Pancreas (tissue), 10 donors: Measurements from ENCODE around the gene GOLGA6L10. TPM values are rescaled to one million over a fixed set of nuclear protein-coding genes. Genes with fewer than 3 reads are reported as not detected.

ENCODE experiments used
- ATAC-seq, 4 donors: fragments of 200-7000 bp; cut with Tn5 transposase; one replicate each; pipeline versions ENCODE4 v1.8.0 to v1.9.1; 2020; ENCODE audit warnings: mild to moderate bottlenecking in 4 of 4, moderate library complexity in 4 of 4
- DNase-seq, 6 donors: peaks; one replicate each; pipeline ENCODE4 v3.0.0-alpha.2; 2020
- FAIRE-seq: peaks from 2 replicates; lab custom pipeline; 2012; peaks lifted over from hg19 to GRCh38; lab: Jason Lieb, UNC
- H3K27ac ChIP-seq, 4 donors: fragments of 200-600 bp; sonication (generic); 1 replicate in 3 of 4; 2 replicates in 1 of 4; pipeline versions ENCODE4 v1.5.0 to v1.8.0; 2020
- H3K27me3 ChIP-seq, 4 donors: fragments of 200-600 bp; one replicate each; pipeline ENCODE4 v1.8.0; 2021
- H3K36me3 ChIP-seq, 3 donors: fragments of 200-600 bp; sonication (generic) in 1 of 3; one replicate each; pipeline versions ENCODE4 v1.5.0 to v1.8.0; 2020 to 2021
- H3K4me1 ChIP-seq, 3 donors: fragments of 200-600 bp; one replicate each; pipeline ENCODE4 v1.8.0; 2021
- H3K4me3 ChIP-seq, 4 donors: fragments of 200-600 bp; sonication (generic) in 2 of 4; one replicate each; pipeline versions ENCODE4 v1.5.0 to v1.8.0; 2020 to 2021
- H3K9me3 ChIP-seq, 4 donors: fragments of 200-600 bp; one replicate each; pipeline ENCODE4 v1.8.0; 2021
- CTCF ChIP-seq, 4 donors: fragments of 200-600 bp; sonication (generic) in 3 of 4; IDR thresholded peaks; one replicate each; pipeline versions ENCODE4 v1.5.0 to v1.8.0; 2021; ENCODE audit warnings: antibody characterized with exemption in 4 of 4
- WGBS, 2 donors: extraction: QIAGEN DNeasy Blood & Tissue Kit; methylation state at CpG; one replicate each; pipeline ENCODE4 v1.1.7; 2013; 5-methylcytosine and 5-hydroxymethylcytosine counted together
- intact Hi-C, 3 donors: fragments of 100-400 bp; cut with DNase I; formaldehyde crosslinking; loops; one replicate each; pipeline versions ENCODE4 v1.11.1 to v1.14.2; 2022
- polyA plus RNA-seq, 2 donors: library from polyadenylated mRNA; stranded (reverse); fragments of 200-250 nt; gene quantifications; one replicate each; pipeline ENCODE4 v1.2.3, GENCODE V29; 2013
- total RNA-seq, 6 donors: library from RNA; stranded (reverse); fragmentation: NEBNext Ultra II Directional in 4 of 6; extraction: Animal tissue kit (Norgen Biotek cat#: 25700) in 4 of 6; gene quantifications; one replicate each; pipeline versions ENCODE4 v1.2.1 to v1.2.4, GENCODE V29; 2021 to 2023
- donor health status: healthy with polysubstance abuse.
- donor health status: DM: no; HTN: no; CAD: no; lungs with moderate emphysema.
- donor health status: DM: no; HTN: no; CAD: no.
- donor health status: control.
- donor health status: control.
- donor health status: Bipolar disorder and iron deficiency.
- donor health status: DM: yes; HTN: yes; CAD: no.
- donor health status: DM: no; HTN: no; CAD: no.
- donor health status: DM: no; HTN: no; CAD: no.
- donor health status: DM: yes; HTN: yes; CAD: no.

Gene GOLGA6L10
- total and polyA plus RNA-seq, 8 donors: 0.49 to 4.3 (median 1.5) TPM

- Histone ChIP-seq H3K9me3 (no peaks in the 10 kb centered on the region), H3K36me3 (no peaks in the 10 kb centered on the region), H3K27me3 (no peaks in the 10 kb centered on the region), H3K4me1 (no peaks in the 10 kb centered on the region), H3K4me3 (no peak overlapping the region), H3K27ac (no peak overlapping the region)
- intact Hi-C loops: no loop called here
- FAIRE-seq: no peak
- DNase-seq: no peak
- 32% methylated on average over 44 of the region's 44 CpGs for WGBS, 2 donors
- no peak for TF ChIP-seq CTCF (IDR thresholded peaks at IDR 0.05)
- no peak for ATAC-seq
Observed at GRCh38 chr15:82298520-82298919, 50.8 kb downstream of the GOLGA6L10 start.

GRCh38 chr15:82298032-82298431, 51.2 kb downstream of the GOLGA6L10 start:
- intact Hi-C loops: no loop called here
- Histone ChIP-seq H3K4me1 (no peaks in the 10 kb centered on the region), H3K27me3 (no peaks in the 10 kb centered on the region), H3K36me3 (no peaks in the 10 kb centered on the region), H3K4me3 (no peak overlapping the region), H3K9me3 (no peaks in the 10 kb centered on the region), H3K27ac (no peak overlapping the region)
- ATAC-seq (no peak), DNase-seq (no peak), FAIRE-seq (no peak)
- 90 to 93% methylated on average over 13 of the region's 13 CpGs for WGBS, 2 donors
- TF ChIP-seq CTCF (IDR thresholded peaks at IDR 0.05): no peak

- Histone ChIP-seq H3K36me3 (no peaks in the 10 kb centered on the region), H3K27ac (no peak overlapping the region), H3K27me3 (no peaks in the 10 kb centered on the region), H3K9me3 (no peaks in the 10 kb centered on the region), H3K4me1 (no peaks in the 10 kb centered on the region), H3K4me3 (no peak overlapping the region)
- intact Hi-C loops: no loop called here
- DNase-seq (no peak), FAIRE-seq (no peak), ATAC-seq (no peak)
- 84 to 89% methylated on average over 5 of the region's 5 CpGs for WGBS, 2 donors
- TF ChIP-seq CTCF (IDR thresholded peaks at IDR 0.05): no peak
Observed at GRCh38 chr15:82297546-82297945, 51.7 kb downstream of the GOLGA6L10 start.

- Histone ChIP-seq H3K36me3 (no peaks in the 10 kb centered on the region), H3K9me3 (no peaks in the 10 kb centered on the region), H3K4me1 (no peaks in the 10 kb centered on the region), H3K4me3 (no peak overlapping the region), H3K27ac (no peak overlapping the region), H3K27me3 (no peaks in the 10 kb centered on the region)
- FAIRE-seq (no peak), ATAC-seq (no peak), DNase-seq (no peak)
- intact Hi-C loops: no loop called here
- WGBS, 2 donors: 55 to 69% methylated on average over 11 of the region's 11 CpGs
- no peak for TF ChIP-seq CTCF (IDR thresholded peaks at IDR 0.05)
Observed at GRCh38 chr15:82294061-82294690, 55.1 kb downstream of the GOLGA6L10 start.

GRCh38 chr15:82292271-82292670, 57.0 kb downstream of the GOLGA6L10 start:
- 90 to 93% methylated on average over 5 of the region's 5 CpGs for WGBS, 2 donors
- Histone ChIP-seq H3K36me3 (no peaks in the 10 kb centered on the region), H3K4me1 (no peaks in the 10 kb centered on the region), H3K27ac (no peak overlapping the region), H3K9me3 (no peaks in the 10 kb centered on the region), H3K4me3 (no peak overlapping the region), H3K27me3 (no peaks in the 10 kb centered on the region)
- intact Hi-C loops: no loop called here
- DNase-seq (no peak), ATAC-seq (no peak), FAIRE-seq (no peak)
- no peak for TF ChIP-seq CTCF (IDR thresholded peaks at IDR 0.05)
